Measurements from ENCODE around the gene JAKMIP2.

The JAKMIP2 gene

GRCh38 chr5:147756566-147756965 lies 26.0 kb downstream of the JAKMIP2 start:
- no peaks in the 10 kb centered on the region for H4K20me1 ChIP-seq (ENCODE audit: control insufficient read depth, insufficient read depth, low read depth, low read length)
- H3K27me3 ChIP-seq (ENCODE audit: control insufficient read depth, low read length) = no peaks in the 10 kb centered on the region
- H3K4me1 ChIP-seq (ENCODE audit: control insufficient read depth, low read length) = peaks cover 18% of the 10 kb centered on the region

GRCh38 chr5:147754372-147755122 lies 28.0 kb downstream of the JAKMIP2 start:
- Histone ChIP-seq H3K79me2 (ENCODE audit: control insufficient read depth, low read length) (peaks cover 3% of the 10 kb centered on the region; the same call in 1 of the 2 replicates), H3K27me3 (ENCODE audit: control insufficient read depth, low read length) (no peaks in the 10 kb centered on the region), H3K9me2 (replicated peaks; ENCODE audit: control insufficient read depth, low read length) (no peaks in the 10 kb centered on the region), H3K27ac (ENCODE audit: low read depth, low read length) (no peak overlapping the region), H4K20me1 (ENCODE audit: control insufficient read depth, insufficient read depth, low read depth, low read length) (no peaks in the 10 kb centered on the region), H3K36me3 (ENCODE audit: control insufficient read depth, low read length) (no peaks in the 10 kb centered on the region), H3K4me2 (ENCODE audit: low read length) (no peak overlapping the region), H3K4me3 (ENCODE audit: low read length) (no peak overlapping the region), H3K4me1 (ENCODE audit: control insufficient read depth, low read length) (peaks cover 13% of the 10 kb centered on the region), H3F3A (ENCODE audit: control insufficient read depth, insufficient read depth) (no peaks in the 10 kb centered on the region), H3K9me3 (ENCODE audit: control insufficient read depth, insufficient read depth, low read length) (no peaks in the 10 kb centered on the region)
- no peak for TF ChIP-seq CTCF (IDR thresholded peaks at IDR 0.05; ENCODE audit: low read depth, low read length, poor library complexity, severe bottlenecking)

More at GRCh38 chr5:147756566-147756965, 26.0 kb downstream of the JAKMIP2 start:
- peaks cover 3% of the 10 kb centered on the region; the same call in 1 of the 2 replicates for H3K79me2 ChIP-seq (ENCODE audit: control insufficient read depth, low read length)
- TF ChIP-seq EZH2phosphoT487 (IDR thresholded peaks at IDR 0.05; ENCODE audit: borderline replicate concordance, low read length) (no peak), CTCF (IDR thresholded peaks at IDR 0.05; ENCODE audit: low read depth, low read length, poor library complexity, severe bottlenecking) (no peak)
- no peaks in the 10 kb centered on the region for H3K9me2 ChIP-seq (replicated peaks; ENCODE audit: control insufficient read depth, low read length)
- H3K9me3 ChIP-seq (ENCODE audit: control insufficient read depth, insufficient read depth, low read length) = no peaks in the 10 kb centered on the region
- no peaks in the 10 kb centered on the region for H3F3A ChIP-seq (ENCODE audit: control insufficient read depth, insufficient read depth)
- H3K27ac ChIP-seq (ENCODE audit: low read depth, low read length) = no peak overlapping the region
- H3K4me2 ChIP-seq (ENCODE audit: low read length) = no peak overlapping the region
- H3K36me3 ChIP-seq (ENCODE audit: control insufficient read depth, low read length) = no peaks in the 10 kb centered on the region
- H3K4me3 ChIP-seq (ENCODE audit: low read length) = no peak overlapping the region

- Histone ChIP-seq H3K4me2 (ENCODE audit: low read length) (no peak overlapping the region), H3K9me2 (replicated peaks; ENCODE audit: control insufficient read depth, low read length) (no peaks in the 10 kb centered on the region), H4K20me1 (ENCODE audit: control insufficient read depth, insufficient read depth, low read depth, low read length) (no peaks in the 10 kb centered on the region), H3K9me3 (ENCODE audit: control insufficient read depth, insufficient read depth, low read length) (no peaks in the 10 kb centered on the region), H3K27ac (ENCODE audit: low read depth, low read length) (no peak overlapping the region), H3K27me3 (ENCODE audit: control insufficient read depth, low read length) (no peaks in the 10 kb centered on the region), H3K4me3 (ENCODE audit: low read length) (no peak overlapping the region), H3K36me3 (ENCODE audit: control insufficient read depth, low read length) (no peaks in the 10 kb centered on the region), H3K79me2 (ENCODE audit: control insufficient read depth, low read length) (peaks cover 3% of the 10 kb centered on the region; the same call in 1 of the 2 replicates), H3F3A (ENCODE audit: control insufficient read depth, insufficient read depth) (no peaks in the 10 kb centered on the region), H3K4me1 (ENCODE audit: control insufficient read depth, low read length) (peaks cover 8% of the 10 kb centered on the region)
- no peak for TF ChIP-seq EZH2phosphoT487 (IDR thresholded peaks at IDR 0.05; ENCODE audit: borderline replicate concordance, low read length)
- no peak for TF ChIP-seq CTCF (IDR thresholded peaks at IDR 0.05; ENCODE audit: low read depth, low read length, poor library complexity, severe bottlenecking)
Observed at GRCh38 chr5:147753765-147754164, 28.8 kb downstream of the JAKMIP2 start.

Measured in DOHH2 (cell line).